PC-9 (cell line): ENCODE results near the gene MAGED2. TPM values are rescaled to one million over a fixed set of nuclear protein-coding genes. Genes with fewer than 3 reads are reported as not detected.

ENCODE experiments used
- BruUV-seq: library from RNA; stranded (reverse); fragments of 400-500 nt; replicated peaks from 2 replicates; lab custom pipeline; 2021; lab: Mats Ljungman, UMichigan
- CTCF ChIA-PET: fragments of 300-600 bp; sonication (Branson Sonifier 250); formaldehyde crosslinking; loops from one replicate; lab custom pipeline; 2022; ENCODE audit warnings: antibody characterized with exemption; lab: Charles Lee
- POLR2A ChIA-PET: fragments of 300-600 bp; sonication (Branson Sonifier 250); formaldehyde crosslinking; loops from one replicate; lab custom pipeline; 2022; ENCODE audit warnings: antibody characterized with exemption; ENCODE audit not compliant: unreplicated experiment; lab: Charles Lee
- DNase-seq, 2 experiments: peaks; one replicate each; pipeline versions ENCODE4 v3.0.0 to v3.0.0-alpha.2; 2015 to 2022; ENCODE audit warnings: mixed read lengths in 1 of 2
- H2AFZ ChIP-seq: fragments of 200-600 bp; sonication (generic); 2 replicates; pipeline ENCODE4 v1.8.1; 2017; ENCODE audit warnings: antibody characterized with exemption
- H3F3A ChIP-seq: fragments of 200-600 bp; sonication (generic); 2 replicates; pipeline ENCODE4 v1.8.1; 2017; ENCODE audit warnings: antibody characterized with exemption, mild to moderate bottlenecking, low read depth; ENCODE audit not compliant: insufficient read depth
- H3K27ac ChIP-seq: fragments of 200-600 bp; sonication (generic); 2 replicates; pipeline ENCODE4 v1.6.1; 2016; ENCODE audit warnings: mixed run types
- H3K27me3 ChIP-seq: fragments of 200-600 bp; sonication (generic); 2 replicates; pipeline ENCODE4 v1.6.1; 2016; ENCODE audit warnings: low read depth, mixed run types; ENCODE audit not compliant: insufficient read depth
- H3K36me3 ChIP-seq: fragments of 200-600 bp; sonication (generic); 2 replicates; pipeline ENCODE4 v1.6.1; 2016; ENCODE audit warnings: low read depth, mixed run types
- H3K4me1 ChIP-seq: fragments of 200-600 bp; sonication (generic); replicated peaks from 2 replicates; pipeline ENCODE4 v1.6.1; 2016; ENCODE audit warnings: mixed run types; ENCODE audit not compliant: insufficient read depth
- H3K4me2 ChIP-seq: fragments of 200-600 bp; sonication (generic); 2 replicates; pipeline ENCODE4 v1.6.1; 2017; ENCODE audit warnings: mixed run types
- H3K4me3 ChIP-seq: fragments of 200-600 bp; sonication (generic); 2 replicates; pipeline ENCODE4 v1.6.1; 2016; ENCODE audit warnings: mixed run types
- H3K79me2 ChIP-seq: fragments of 200-600 bp; sonication (generic); 2 replicates; pipeline ENCODE4 v1.6.1; 2017; ENCODE audit warnings: low read depth, mixed run types
- H3K9me2 ChIP-seq: fragments of 200-600 bp; sonication (generic); 2 replicates; pipeline ENCODE4 v1.8.1; 2017; ENCODE audit warnings: mild to moderate bottlenecking; ENCODE audit not compliant: insufficient read depth
- H3K9me3 ChIP-seq: fragments of 200-600 bp; sonication (generic); 2 replicates; pipeline ENCODE4 v1.8.1; 2016; ENCODE audit warnings: low read depth; ENCODE audit not compliant: insufficient read depth
- H4K20me1 ChIP-seq: fragments of 200-600 bp; sonication (generic); 2 replicates; pipeline ENCODE4 v1.8.1; 2017; ENCODE audit not compliant: insufficient read depth
- EZH2 ChIP-seq: fragments of 200-600 bp; sonication (generic); IDR thresholded peaks from 2 replicates; pipeline ENCODE4 v1.8.0; 2017; ENCODE audit warnings: antibody characterized with exemption, low read depth
- intact Hi-C: fragments of 100-400 bp; cut with micrococcal nuclease; formaldehyde crosslinking; loops from one replicate; pipeline ENCODE4 v1.10.0; 2022; ENCODE audit not compliant: unreplicated experiment
- total RNA-seq: library from RNA; stranded (reverse); gene quantifications from 2 replicates; pipeline ENCODE4 v1.2.3, GENCODE V29; 2021
- TF ChIP-seq, protein P1 (sequence below): fragments of 200-600 bp; sonication (generic); conservative IDR thresholded peaks from 2 replicates; pipeline ENCODE4 v1.6.1; 2017; ENCODE audit warnings: mixed run types, antibody characterized with exemption, mild to moderate bottlenecking, moderate library complexity

MAGED2 gene
- total RNA-seq, 1 experiment from 2014 or later = 108 TPM

DNA sequence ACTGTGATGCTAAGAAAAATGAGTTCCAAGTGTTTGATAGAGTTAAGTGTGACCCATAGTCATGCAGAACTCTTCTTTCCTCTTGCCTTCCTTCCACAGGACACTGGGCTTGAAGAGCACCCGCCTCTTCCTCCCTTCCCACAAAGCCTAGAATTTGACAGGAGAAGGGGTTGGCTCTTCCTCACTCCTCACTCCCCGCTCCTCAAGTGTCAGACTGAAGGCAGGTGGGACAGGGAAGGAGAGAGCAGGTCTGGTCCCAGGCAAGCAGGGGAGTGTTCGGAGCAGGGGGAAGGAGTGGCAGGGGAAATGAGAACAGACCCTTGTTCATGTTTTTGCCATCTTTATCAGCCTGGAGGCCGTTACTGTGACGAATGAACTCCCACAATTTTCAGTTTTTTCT lies 10.7 kb downstream of the MAGED2 start:
- H3K9me3 ChIP-seq = no peaks in the 10 kb centered on the region
- no peaks in the 10 kb centered on the region for H3K4me1 ChIP-seq
- no peak overlapping the region for H2AFZ ChIP-seq
- POLR2A ChIA-PET = no interaction called here
- H3K9me2 ChIP-seq = no peaks in the 10 kb centered on the region
- no peaks in the 10 kb centered on the region for H3F3A ChIP-seq
- H3K4me3 ChIP-seq = no peak overlapping the region
- intact Hi-C loops = no loop called here
- CTCF ChIA-PET = no interaction called here
- DNase-seq = no peak
- H3K27me3 ChIP-seq = no peaks in the 10 kb centered on the region
- BruUV-seq = no TSS peak
- TF ChIP-seq EZH2 = no peak
- TF ChIP-seq, protein P1, sequence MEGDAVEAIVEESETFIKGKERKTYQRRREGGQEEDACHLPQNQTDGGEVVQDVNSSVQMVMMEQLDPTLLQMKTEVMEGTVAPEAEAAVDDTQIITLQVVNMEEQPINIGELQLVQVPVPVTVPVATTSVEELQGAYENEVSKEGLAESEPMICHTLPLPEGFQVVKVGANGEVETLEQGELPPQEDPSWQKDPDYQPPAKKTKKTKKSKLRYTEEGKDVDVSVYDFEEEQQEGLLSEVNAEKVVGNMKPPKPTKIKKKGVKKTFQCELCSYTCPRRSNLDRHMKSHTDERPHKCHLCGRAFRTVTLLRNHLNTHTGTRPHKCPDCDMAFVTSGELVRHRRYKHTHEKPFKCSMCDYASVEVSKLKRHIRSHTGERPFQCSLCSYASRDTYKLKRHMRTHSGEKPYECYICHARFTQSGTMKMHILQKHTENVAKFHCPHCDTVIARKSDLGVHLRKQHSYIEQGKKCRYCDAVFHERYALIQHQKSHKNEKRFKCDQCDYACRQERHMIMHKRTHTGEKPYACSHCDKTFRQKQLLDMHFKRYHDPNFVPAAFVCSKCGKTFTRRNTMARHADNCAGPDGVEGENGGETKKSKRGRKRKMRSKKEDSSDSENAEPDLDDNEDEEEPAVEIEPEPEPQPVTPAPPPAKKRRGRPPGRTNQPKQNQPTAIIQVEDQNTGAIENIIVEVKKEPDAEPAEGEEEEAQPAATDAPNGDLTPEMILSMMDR = no peak
- no peak overlapping the region for H3K27ac ChIP-seq
- H3K36me3 ChIP-seq = no peaks in the 10 kb centered on the region
- H4K20me1 ChIP-seq = no peaks in the 10 kb centered on the region
- H3K4me2 ChIP-seq = no peak overlapping the region
- H3K79me2 ChIP-seq = no peaks in the 10 kb centered on the region

DNA sequence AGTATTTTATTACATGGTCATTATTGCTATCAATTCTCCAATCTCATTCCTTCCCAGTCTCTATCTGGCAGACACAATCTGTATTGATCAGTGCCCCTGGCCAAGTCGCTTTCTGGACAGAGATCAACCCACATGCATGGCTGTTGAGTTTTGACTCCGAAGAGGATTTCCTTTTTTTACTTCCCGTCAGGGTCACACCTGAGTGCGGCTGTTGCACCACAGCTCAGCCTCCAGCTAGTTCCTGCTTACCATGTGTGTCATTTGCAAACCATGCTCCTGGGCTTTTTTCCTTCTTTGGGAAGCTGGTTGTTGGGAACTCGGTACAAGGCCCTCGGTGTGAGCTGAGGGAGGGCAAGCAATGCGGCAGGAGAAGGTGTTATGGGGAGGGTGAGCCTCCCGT lies 11.7 kb downstream of the MAGED2 start:
- TF ChIP-seq, protein P1 = no peak
- TF ChIP-seq EZH2 = no peak
- H3K79me2 ChIP-seq = no peaks in the 10 kb centered on the region
- H3K9me2 ChIP-seq = no peaks in the 10 kb centered on the region
- H3K36me3 ChIP-seq = no peaks in the 10 kb centered on the region
- no peaks in the 10 kb centered on the region for H3K4me1 ChIP-seq
- no peak for DNase-seq
- POLR2A ChIA-PET = no interaction called here
- H3K27ac ChIP-seq = no peak overlapping the region
- H3K4me2 ChIP-seq = no peak overlapping the region
- H3K27me3 ChIP-seq = no peaks in the 10 kb centered on the region
- no TSS peak for BruUV-seq
- no peak overlapping the region for H2AFZ ChIP-seq
- intact Hi-C loops = no loop called here
- CTCF ChIA-PET = no interaction called here
- no peaks in the 10 kb centered on the region for H3F3A ChIP-seq
- no peaks in the 10 kb centered on the region for H3K9me3 ChIP-seq
- no peaks in the 10 kb centered on the region for H4K20me1 ChIP-seq
- no peak overlapping the region for H3K4me3 ChIP-seq

DNA sequence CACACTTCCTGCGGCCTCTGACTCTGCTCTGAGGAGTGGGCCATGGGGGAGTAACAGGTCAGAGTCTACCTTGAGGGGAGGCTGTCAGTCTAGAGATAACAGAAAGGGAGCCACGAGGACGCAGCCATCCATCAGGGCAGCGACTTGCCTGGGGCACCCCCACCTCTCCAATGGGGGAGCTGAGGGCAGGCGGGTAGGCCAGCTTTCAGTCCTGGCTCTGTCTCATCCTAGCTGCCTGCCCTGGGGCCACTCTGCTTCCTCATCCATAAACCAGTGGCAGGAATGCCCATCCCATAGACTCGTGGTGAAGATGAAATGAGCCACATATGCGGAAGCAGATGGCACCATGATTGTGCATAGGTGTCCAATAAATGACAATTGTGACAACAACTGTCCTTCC lies 13.2 kb downstream of the MAGED2 start:
- CTCF ChIA-PET = no interaction called here
- H3K4me1 ChIP-seq = no peaks in the 10 kb centered on the region
- H3K79me2 ChIP-seq = no peaks in the 10 kb centered on the region
- H3F3A ChIP-seq = no peaks in the 10 kb centered on the region
- H3K27me3 ChIP-seq = no peaks in the 10 kb centered on the region
- H3K36me3 ChIP-seq = no peaks in the 10 kb centered on the region
- BruUV-seq = no TSS peak
- H3K4me3 ChIP-seq = no peak overlapping the region
- H3K4me2 ChIP-seq = no peak overlapping the region
- H3K9me3 ChIP-seq = no peaks in the 10 kb centered on the region
- no peak for DNase-seq
- H3K27ac ChIP-seq = no peak overlapping the region
- no peaks in the 10 kb centered on the region for H4K20me1 ChIP-seq
- POLR2A ChIA-PET = no interaction called here
- no peaks in the 10 kb centered on the region for H3K9me2 ChIP-seq
- H2AFZ ChIP-seq = no peak overlapping the region
- intact Hi-C loops = no loop called here
- TF ChIP-seq EZH2 = no peak
- TF ChIP-seq, protein P1 = no peak
